GDM1 (cell line): Measurements from ENCODE around the gene PLET1.

Experiments used
- DNase-seq: peaks from one replicate; lab custom pipeline; 2025; lab: John Stamatoyannopoulos, UW

Gene PLET1

GRCh38 chr11:112238041-112238440 lies 22.6 kb downstream of the PLET1 start:
- DNase-seq, result no peak

GRCh38 chr11:112237451-112237850 lies 23.2 kb downstream of the PLET1 start:
- no peak for DNase-seq

GRCh38 chr11:112235750-112236390 lies 24.8 kb downstream of the PLET1 start:
- no peak for DNase-seq

GRCh38 chr11:112231952-112232351 lies 28.7 kb downstream of the PLET1 start:
- DNase-seq, result no peak

- DNase-seq, result no peak
Measured at GRCh38 chr11:112229746-112230433, 30.8 kb downstream of the PLET1 start.

- no peak for DNase-seq
Measured at GRCh38 chr11:112229159-112229558, 31.5 kb downstream of the PLET1 start.

GRCh38 chr11:112228706-112229105 lies 32.0 kb downstream of the PLET1 start:
- no peak for DNase-seq

- DNase-seq, result no peak
Measured at GRCh38 chr11:112227471-112227870, 33.2 kb downstream of the PLET1 start.

- no peak for DNase-seq
Measured at GRCh38 chr11:112226831-112227401, 33.7 kb downstream of the PLET1 start.

- DNase-seq, result peak; percentile 79
Measured at GRCh38 chr11:112226062-112226830, 34.4 kb downstream of the PLET1 start, which contains the start of gene PTS. PTS (plus strand) TSS chr11:112226428; CDS start chr11:112226444, 16 bp downstream.

- no peak for DNase-seq
Measured at GRCh38 chr11:112225753-112226061, 35.0 kb downstream of the PLET1 start.

- DNase-seq, result no peak
Measured at GRCh38 chr11:112223754-112224532, 36.7 kb downstream of the PLET1 start.

GRCh38 chr11:112223121-112223520 lies 37.5 kb downstream of the PLET1 start:
- DNase-seq, result no peak

- no peak for DNase-seq
Measured at GRCh38 chr11:112222303-112222702, 38.4 kb downstream of the PLET1 start.

- no peak for DNase-seq
Measured at GRCh38 chr11:112221274-112221835, 39.3 kb downstream of the PLET1 start.

GRCh38 chr11:112219476-112220232 lies 41.0 kb downstream of the PLET1 start:
- DNase-seq, result peak; percentile 61

GRCh38 chr11:112216561-112217105 lies 44.0 kb downstream of the PLET1 start:
- no peak for DNase-seq

GRCh38 chr11:112215621-112216020 lies 45.0 kb downstream of the PLET1 start:
- DNase-seq, result no peak

GRCh38 chr11:112213753-112214152 lies 46.9 kb downstream of the PLET1 start:
- DNase-seq, result no peak

- no peak for DNase-seq
Measured at GRCh38 chr11:112212710-112213109, 48.0 kb downstream of the PLET1 start.

- DNase-seq, result no peak
Measured at GRCh38 chr11:112212290-112212689, 48.4 kb downstream of the PLET1 start.
